ENCODE results near the gene TBX1.

- no peak for TF ChIP-seq CTCF (conservative IDR thresholded peaks at IDR 0.05)
- TF ChIP-seq EZH2 (IDR thresholded peaks at IDR 0.05; ENCODE audit: low read depth): no peak
These were observed 37.7 kb upstream of the TBX1 start for GRCh38 chr22:19722982-19723231.
